Neuronal stem cell (in vitro differentiated cells): ENCODE data around the gene TAOK1.

Experiments
- DNase-seq: peaks from one replicate; pipeline ENCODE4 v3.0.0-alpha.2; 2013; ENCODE audit warnings: low spot score
- H2AFZ ChIP-seq: one replicate; pipeline ENCODE4 v1.6.1; 2013; ENCODE audit warnings: mild to moderate bottlenecking, low read length, inconsistent platforms
- H2AK5ac ChIP-seq: 2 replicates; pipeline ENCODE4 v1.6.1; 2013; ENCODE audit warnings: low read depth, mild to moderate bottlenecking, inconsistent platforms, low read length, moderate library complexity, mixed read lengths
- H2BK120ac ChIP-seq: 2 replicates; pipeline ENCODE4 v1.6.1; 2013; ENCODE audit warnings: low read depth, mild to moderate bottlenecking, inconsistent platforms, low read length, moderate library complexity, mixed read lengths
- H2BK12ac ChIP-seq: one replicate; pipeline ENCODE4 v1.6.1; 2013; ENCODE audit warnings: low read length, inconsistent platforms
- H2BK15ac ChIP-seq: 2 replicates; pipeline ENCODE4 v1.6.1; 2013; ENCODE audit warnings: mild to moderate bottlenecking, low read length, inconsistent platforms, mixed read lengths
- H2BK5ac ChIP-seq: one replicate; pipeline ENCODE4 v1.6.1; 2013; ENCODE audit warnings: inconsistent platforms, mild to moderate bottlenecking, low read length, moderate library complexity
- H3K14ac ChIP-seq: one replicate; pipeline ENCODE4 v1.6.1; 2013; ENCODE audit warnings: low read length, inconsistent platforms
- H3K18ac ChIP-seq: 2 replicates; pipeline ENCODE4 v1.6.1; 2013; ENCODE audit warnings: low read length, inconsistent platforms
- H3K23ac ChIP-seq: 2 replicates; pipeline ENCODE4 v1.6.1; 2013; ENCODE audit warnings: low read depth, mild to moderate bottlenecking, mixed read lengths, low read length, inconsistent platforms; ENCODE audit not compliant: poor library complexity
- H3K27ac ChIP-seq: replicated peaks from 3 replicates; pipeline ENCODE4 v1.5.1; 2013; ENCODE audit warnings: low read length, inconsistent platforms
- H3K27me3 ChIP-seq, 3 experiments: 2 replicates each; pipeline ENCODE4 v1.6.1; 2013; ENCODE audit warnings: low read length in 3 of 3, mild to moderate bottlenecking in 2 of 3, inconsistent platforms in 1 of 3, low read depth in 1 of 3, mixed read lengths in 1 of 3, moderate library complexity in 1 of 3; ENCODE audit not compliant: control insufficient read depth in 3 of 3, insufficient read depth in 3 of 3
- H3K36me3 ChIP-seq, 2 donors: replicated peaks in 1 of 2; 2 replicates each; pipeline ENCODE4 v1.6.1; 2013; ENCODE audit warnings: low read length in 2 of 2; ENCODE audit not compliant: control insufficient read depth in 2 of 2, insufficient read depth in 2 of 2
- H3K4ac ChIP-seq: 2 replicates; pipeline ENCODE4 v1.6.1; 2013; ENCODE audit warnings: inconsistent platforms, mild to moderate bottlenecking, low read length, moderate library complexity
- H3K4me1 ChIP-seq, 2 donors: 1 replicate in 1 of 2; 2 replicates in 1 of 2; pipeline ENCODE4 v1.6.1; 2013; ENCODE audit warnings: low read length in 2 of 2, low read depth in 1 of 2; ENCODE audit not compliant: control insufficient read depth in 2 of 2, insufficient read depth in 1 of 2
- H3K4me2 ChIP-seq: one replicate; pipeline ENCODE4 v1.6.1; 2013; ENCODE audit warnings: mild to moderate bottlenecking, low read length, inconsistent platforms; ENCODE audit not compliant: insufficient read depth, poor library complexity, severe bottlenecking
- H3K4me3 ChIP-seq, 2 donors: 2 replicates each; pipeline ENCODE4 v1.5.1; 2013; ENCODE audit warnings: low read length in 2 of 2, mild to moderate bottlenecking in 2 of 2, inconsistent platforms in 1 of 2, moderate library complexity in 1 of 2
- H3K79me1 ChIP-seq: one replicate; pipeline ENCODE4 v1.6.1; 2013; ENCODE audit warnings: low read depth, mild to moderate bottlenecking, inconsistent platforms, low read length, moderate library complexity
- H3K9ac ChIP-seq: one replicate; pipeline ENCODE4 v1.6.1; 2013; ENCODE audit warnings: mild to moderate bottlenecking, low read depth, low read length, inconsistent platforms; ENCODE audit not compliant: poor library complexity
- H3K9me3 ChIP-seq, 2 donors: replicated peaks in 1 of 2; 2 replicates each; pipeline versions ENCODE3 to v1.6.1; 2013; ENCODE audit warnings: low read length in 2 of 2, mild to moderate bottlenecking in 2 of 2, inconsistent platforms in 1 of 2, low read depth in 1 of 2, mixed read lengths in 1 of 2, moderate library complexity in 1 of 2; ENCODE audit not compliant: control insufficient read depth in 2 of 2, insufficient read depth in 1 of 2
- H4K8ac ChIP-seq: one replicate; pipeline ENCODE4 v1.6.1; 2013; ENCODE audit warnings: low read depth, mild to moderate bottlenecking, inconsistent platforms, low read length, moderate library complexity
- H4K91ac ChIP-seq: one replicate; pipeline ENCODE4 v1.6.1; 2013; ENCODE audit warnings: low read length, low read depth, mild to moderate bottlenecking, inconsistent platforms; ENCODE audit not compliant: poor library complexity
- WGBS, 2 donors: extraction: QIAGEN DNeasy Blood & Tissue Kit; methylation state at CpG; one replicate each; pipeline ENCODE4 v1.1.7; 2013; ENCODE audit warnings: missing lambda C conversion rate in 2 of 2, mixed read lengths in 1 of 2; ENCODE audit not compliant: insufficient read length in 2 of 2, insufficient replicate concordance in 1 of 2; ENCODE audit errors: extremely low coverage in 2 of 2; 5-methylcytosine and 5-hydroxymethylcytosine counted together

The TAOK1 gene

GRCh38 chr17:29449865-29450671 lies 59.9 kb downstream of the TAOK1 start:
- Histone ChIP-seq H3K23ac (no peak overlapping the region), H3K4ac (no peak overlapping the region), H3K18ac (no peak overlapping the region), H2AK5ac (no peak overlapping the region), H3K14ac (no peak overlapping the region), H3K4me1 (no peaks in the 10 kb centered on the region), H3K9ac (no peak overlapping the region), H3K27ac (no peak overlapping the region), H2AFZ (no peak overlapping the region), H3K4me2 (no peak overlapping the region), H4K8ac (no peak overlapping the region), H2BK12ac (no peak overlapping the region), H3K9me3 (peaks cover 4 to 26% of the 10 kb centered on the region in 2 donors), H3K79me1 (no peaks in the 10 kb centered on the region), H3K27me3 (no peaks in the 10 kb centered on the region), H2BK5ac (no peak overlapping the region), H2BK120ac (no peak overlapping the region), H2BK15ac (no peak overlapping the region), H3K4me3 (no peak overlapping the region), H3K36me3 (peaks cover 18 to 49% of the 10 kb centered on the region in 2 donors), H4K91ac (no peak overlapping the region)
- DNase-seq = no peak
- WGBS, 2 donors = no CpG with 5 or more reads among the region's 5 CpGs

DNA sequence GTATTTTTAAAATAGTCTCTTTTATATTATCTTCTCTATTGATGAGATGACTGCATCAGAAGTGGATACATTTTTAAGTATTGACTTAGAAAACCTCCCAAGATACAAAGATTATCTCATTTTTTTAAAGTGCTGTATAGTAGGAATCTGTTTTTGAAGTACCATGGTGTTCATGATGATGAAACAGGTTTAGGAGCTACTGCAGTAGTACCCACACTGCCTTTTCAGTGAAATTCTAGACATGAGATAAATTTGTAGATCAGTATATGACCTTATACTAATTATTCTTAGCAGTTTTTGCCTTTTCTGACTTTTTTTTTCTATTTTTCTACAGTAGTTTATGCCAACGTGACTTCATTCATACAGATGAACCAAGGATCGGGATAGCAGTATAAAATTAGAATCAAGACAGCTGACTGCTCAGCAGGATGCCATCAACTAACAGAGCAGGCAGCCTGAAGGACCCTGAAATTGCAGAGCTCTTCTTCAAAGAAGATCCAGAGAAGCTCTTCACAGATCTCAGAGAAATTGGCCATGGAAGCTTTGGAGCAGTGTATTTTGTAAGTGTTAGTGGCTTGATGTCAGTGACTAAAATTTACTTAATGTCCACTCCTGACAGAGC lies 61.1 kb downstream of the TAOK1 start:
- Histone ChIP-seq H3K9me3 (peaks cover 4 to 26% of the 10 kb centered on the region in 2 donors), H4K8ac (no peak overlapping the region), H2AFZ (no peak overlapping the region), H2BK15ac (no peak overlapping the region), H3K4me1 (no peaks in the 10 kb centered on the region), H3K14ac (no peak overlapping the region), H3K4me3 (no peak overlapping the region), H3K27ac (no peak overlapping the region), H2BK120ac (no peak overlapping the region), H3K23ac (no peak overlapping the region), H3K79me1 (peaks cover 2% of the 10 kb centered on the region), H3K18ac (no peak overlapping the region), H2AK5ac (no peak overlapping the region), H2BK12ac (no peak overlapping the region), H2BK5ac (no peak overlapping the region), H3K4me2 (no peak overlapping the region), H3K27me3 (no peaks in the 10 kb centered on the region), H3K9ac (no peak overlapping the region), H3K4ac (no peak overlapping the region), H4K91ac (no peak overlapping the region), H3K36me3 (peaks cover 20 to 57% of the 10 kb centered on the region in 2 donors)
- WGBS, 2 donors = no CpG with 5 or more reads among the region's 2 CpGs
- no peak for DNase-seq

- WGBS, 2 donors = no CpG with 5 or more reads among the region's 4 CpGs
- Histone ChIP-seq H3K4me1 (no peaks in the 10 kb centered on the region), H2BK15ac (no peak overlapping the region), H3K14ac (no peak overlapping the region), H3K27me3 (no peaks in the 10 kb centered on the region), H3K9me3 (peaks cover 2 to 14% of the 10 kb centered on the region in 2 donors), H3K23ac (no peak overlapping the region), H3K4me3 (no peak overlapping the region), H3K4ac (no peak overlapping the region), H4K8ac (no peak overlapping the region), H4K91ac (no peak overlapping the region), H3K4me2 (no peak overlapping the region), H2AK5ac (no peak overlapping the region), H2BK120ac (no peak overlapping the region), H3K18ac (no peak overlapping the region), H2BK5ac (no peak overlapping the region), H3K36me3 (peaks cover 11 to 60% of the 10 kb centered on the region in 2 donors), H2AFZ (no peak overlapping the region), H2BK12ac (no peak overlapping the region), H3K9ac (no peak overlapping the region), H3K79me1 (peaks cover 2% of the 10 kb centered on the region), H3K27ac (no peak overlapping the region)
- DNase-seq = no peak
These were observed 67.9 kb downstream of the TAOK1 start for GRCh38 chr17:29458066-29458465.

- no peak overlapping the region for H2AFZ ChIP-seq
- H2BK15ac ChIP-seq = no peak overlapping the region
- WGBS, 2 donors = no CpG with 5 or more reads among the region's 2 CpGs
- DNase-seq = no peak
- no peak overlapping the region for H3K4me2 ChIP-seq
- H2BK120ac ChIP-seq = no peak overlapping the region
- H3K9me3 ChIP-seq = no peaks in the 10 kb centered on the region
- no peak overlapping the region for H4K8ac ChIP-seq
- no peak overlapping the region for H2BK12ac ChIP-seq
- no peaks in the 10 kb centered on the region for H3K4me1 ChIP-seq
- peaks cover 6 to 59% of the 10 kb centered on the region in 2 donors for H3K36me3 ChIP-seq
- H3K23ac ChIP-seq = no peak overlapping the region
- no peak overlapping the region for H3K27ac ChIP-seq
- H3K79me1 ChIP-seq = no peaks in the 10 kb centered on the region
- no peak overlapping the region for H4K91ac ChIP-seq
- H2BK5ac ChIP-seq = no peak overlapping the region
- no peak overlapping the region for H3K18ac ChIP-seq
- H3K14ac ChIP-seq = no peak overlapping the region
- H3K9ac ChIP-seq = no peak overlapping the region
- no peak overlapping the region for H3K4ac ChIP-seq
- H2AK5ac ChIP-seq = no peak overlapping the region
- no peaks in the 10 kb centered on the region for H3K27me3 ChIP-seq
- H3K4me3 ChIP-seq = no peak overlapping the region
These were observed 71.5 kb downstream of the TAOK1 start for GRCh38 chr17:29461483-29462206.
